Measurements from ENCODE around the gene LANCL1.

GRCh38 chr2:210435439-210435838 lies 41.1 kb downstream of the LANCL1 start:
- no peak for TF ChIP-seq CTCF (IDR thresholded peaks at IDR 0.05; ENCODE audit: poor library complexity)
- no peak for TF ChIP-seq EZH2 (IDR thresholded peaks at IDR 0.05; ENCODE audit: borderline replicate concordance)
- TF ChIP-seq EZH2phosphoT487 (IDR thresholded peaks at IDR 0.05; ENCODE audit: low read depth, severe bottlenecking, unreplicated experiment): no peak
